HG02852 (cell line): ENCODE results near the gene BTG2.
A peak's percentile ranks its signal among the peaks of the same experiment; 100 is the strongest.
"Not testable (repeated sequence)": the region's sequence is repeated elsewhere in the genome, so short reads cannot be mapped to it uniquely, and the experiment has no call there.

Source experiments
- ATAC-seq: cut with Tn5 transposase; IDR thresholded peaks from one replicate; pipeline ENCODE4 v1.9.1; 2021; ENCODE audit warnings: mild to moderate bottlenecking, moderate library complexity; ENCODE audit not compliant: unreplicated experiment

Gene BTG2

DNA sequence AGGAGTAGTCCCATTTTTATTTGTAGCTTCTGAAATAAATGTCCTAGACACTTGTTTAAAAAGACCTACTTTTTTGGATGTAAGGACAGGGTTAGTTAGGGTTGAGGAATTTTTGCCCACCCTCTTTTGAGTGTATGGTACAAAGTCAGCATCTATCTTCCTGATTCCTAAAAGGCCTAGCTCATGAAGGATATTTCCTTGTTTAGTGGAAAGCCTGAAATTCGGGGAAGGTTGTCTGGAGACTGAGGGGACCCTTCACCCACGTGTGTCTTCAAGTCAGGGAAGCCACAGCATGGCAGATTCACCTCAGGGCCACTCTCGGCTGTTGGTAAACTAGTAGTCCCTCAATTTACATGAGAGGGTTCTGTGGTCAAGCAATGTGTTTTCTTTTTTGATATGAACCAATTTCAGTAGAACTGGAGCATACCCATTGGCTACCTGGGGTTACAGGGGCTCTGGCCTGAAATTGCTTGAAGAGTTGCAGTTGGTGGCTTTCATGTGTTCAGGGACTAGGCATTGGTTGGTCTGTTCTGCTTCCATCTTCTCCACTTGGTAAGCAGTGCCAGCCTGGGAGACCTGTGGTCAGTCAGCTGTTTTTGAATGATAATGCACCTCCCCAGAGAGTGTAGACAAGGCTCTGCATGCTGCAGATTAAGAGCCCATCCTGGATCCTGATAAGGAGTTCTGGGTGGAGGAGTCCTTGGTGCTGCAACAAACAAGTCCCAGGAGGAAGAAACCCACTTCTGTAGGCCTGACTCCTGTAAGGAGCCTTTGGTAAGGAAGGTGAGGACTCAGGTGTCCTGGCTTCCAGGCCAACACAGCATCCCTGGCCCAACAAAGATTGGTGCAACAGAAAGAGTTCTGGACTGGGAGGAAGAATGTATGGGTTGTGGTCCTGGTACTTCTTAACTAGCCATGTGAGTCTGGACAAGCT, 6.3 kb downstream of the BTG2 start:
- ATAC-seq: no peak

DNA sequence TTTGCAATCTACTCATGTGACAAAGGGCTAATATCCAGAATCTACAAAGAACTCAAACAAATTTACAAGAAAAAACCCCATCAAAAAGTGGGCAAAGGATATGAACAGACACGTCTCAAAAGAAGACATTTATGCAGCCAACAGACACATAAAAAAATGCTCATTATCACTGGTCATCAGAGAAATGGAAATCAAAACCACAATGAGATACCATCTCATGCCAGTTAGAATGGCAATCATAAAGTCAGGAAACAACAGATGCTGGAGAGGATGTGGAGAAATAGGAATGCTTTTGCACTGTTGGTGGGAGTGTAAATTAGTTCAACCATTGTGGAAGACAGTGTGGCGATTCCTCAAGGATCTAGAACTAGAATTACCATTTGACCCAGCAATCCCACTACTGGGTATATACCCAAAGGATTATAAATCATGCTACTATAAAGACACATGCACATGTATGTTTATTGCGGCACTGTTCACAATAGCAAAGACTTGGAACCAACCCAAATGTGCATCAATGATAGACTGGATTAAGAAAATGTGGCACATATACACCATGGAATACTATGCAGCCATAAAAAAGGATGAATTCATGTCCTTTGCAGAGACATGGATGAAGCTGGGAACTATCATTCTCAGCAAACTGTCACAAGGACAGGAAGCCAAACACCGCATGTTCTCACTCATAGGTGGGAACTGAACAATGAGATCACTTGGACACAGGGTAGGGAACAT, 8.9 kb downstream of the BTG2 start:
- not testable (repeated sequence) for ATAC-seq

DNA sequence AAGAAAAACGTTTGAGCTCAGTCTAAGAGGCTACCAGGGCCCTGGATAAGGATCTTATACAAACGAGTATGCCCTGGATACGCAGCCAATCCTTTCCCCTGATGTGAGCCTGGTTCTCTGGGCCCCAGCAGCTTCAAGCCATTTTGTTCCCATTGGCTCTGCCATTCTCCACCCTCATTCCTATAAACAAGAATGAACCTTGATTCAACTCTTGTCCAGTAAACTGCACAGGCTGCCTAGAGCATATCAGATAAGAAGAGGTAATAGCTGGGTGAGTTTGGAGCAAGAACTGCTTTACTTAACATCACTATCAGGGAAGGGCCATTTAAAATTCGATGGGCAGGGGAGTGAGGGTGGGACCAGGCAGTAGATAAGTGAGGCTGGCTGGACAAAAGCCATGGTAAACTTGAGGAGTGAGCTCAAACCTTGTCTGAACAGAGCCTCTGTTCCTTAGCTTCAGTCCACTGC, 11.3 kb downstream of the BTG2 start:
- ATAC-seq: no peak

DNA sequence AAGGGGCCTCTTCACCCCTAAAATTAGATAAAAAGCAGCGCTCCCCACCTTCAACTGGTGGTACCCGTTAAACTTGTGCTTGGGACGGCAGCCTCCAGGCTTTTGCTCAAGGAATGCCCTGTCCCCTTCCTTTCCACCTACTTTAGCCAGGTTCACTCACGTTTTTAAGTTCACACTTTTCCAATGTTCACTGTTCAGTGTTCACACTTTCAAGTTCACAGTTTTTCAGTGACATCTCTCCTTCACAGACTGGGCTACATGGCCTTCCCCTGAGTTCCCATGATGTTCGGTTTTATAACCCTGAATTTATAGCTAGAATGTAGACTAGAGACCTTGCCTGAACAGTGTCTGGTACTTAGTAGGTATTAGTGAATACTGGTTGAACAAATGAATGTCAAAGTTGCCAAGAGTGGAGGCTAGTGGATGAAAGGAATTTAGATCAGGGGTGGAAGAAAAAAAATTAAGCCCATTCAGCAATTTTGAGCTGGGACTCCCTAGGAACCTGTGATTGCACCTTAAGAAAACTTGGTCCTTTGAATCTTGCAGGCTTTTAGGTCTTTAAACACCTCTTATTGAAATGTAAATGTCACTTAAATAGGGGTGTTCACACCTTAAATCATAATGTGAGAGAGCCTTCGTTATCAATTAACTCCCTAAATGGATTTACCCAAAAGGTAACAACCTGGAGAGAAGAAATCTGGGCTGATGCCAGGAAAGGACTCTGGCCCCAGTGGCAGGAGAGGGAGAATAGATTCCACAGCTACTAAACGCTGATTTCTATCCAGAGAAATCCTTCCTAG, 12.3 kb downstream of the BTG2 start:
- no peak for ATAC-seq

DNA sequence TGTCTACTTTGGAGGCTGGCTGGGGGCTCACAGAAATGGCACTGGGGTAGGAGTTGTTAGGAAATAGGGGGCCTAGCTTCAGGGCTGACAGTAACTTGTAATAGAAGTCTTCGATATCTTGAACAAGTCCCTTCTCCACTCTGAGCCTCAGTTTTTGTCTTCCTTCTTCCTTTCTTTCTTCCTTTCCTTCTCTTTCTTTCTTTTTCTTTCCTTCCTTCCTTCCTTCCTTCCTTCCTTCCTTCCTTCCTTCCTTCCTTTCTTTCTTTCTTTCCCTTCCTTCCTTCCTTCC, 12.9 kb downstream of the BTG2 start:
- ATAC-seq: no peak

DNA sequence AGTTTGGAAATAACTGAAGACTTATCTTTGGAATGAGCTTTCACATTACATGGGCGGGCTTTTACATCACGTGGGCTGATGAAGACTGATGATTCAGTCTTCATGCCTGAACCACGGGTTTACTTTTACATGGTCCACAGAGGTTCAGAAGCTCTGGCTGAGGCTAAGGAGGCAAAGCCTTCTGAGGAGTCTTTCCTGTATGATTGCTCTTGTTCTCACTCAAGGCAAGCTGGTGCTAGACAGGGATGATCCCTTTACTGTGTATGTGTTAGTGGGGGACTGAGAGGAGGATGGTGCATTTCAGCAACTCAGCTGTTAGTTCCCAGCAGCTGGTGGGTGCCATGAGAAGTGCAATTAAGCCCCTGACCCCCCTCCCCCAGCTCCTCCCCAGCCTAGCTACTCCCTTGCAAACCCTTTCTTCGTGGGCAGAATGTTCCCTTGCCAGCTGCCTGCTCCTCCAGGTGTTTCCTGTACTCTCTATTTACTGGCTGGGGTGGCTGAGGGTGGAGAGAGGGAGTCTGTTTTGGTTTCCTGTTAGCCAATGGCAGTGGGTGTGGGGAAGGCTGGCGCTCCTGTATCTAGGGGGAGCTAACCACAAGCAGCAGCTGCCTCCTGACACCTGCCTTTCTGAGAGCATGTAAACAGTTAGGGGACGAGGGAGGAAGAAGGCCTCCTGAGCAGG, 15.4 kb downstream of the BTG2 start:
- ATAC-seq: peak; percentile 69

DNA sequence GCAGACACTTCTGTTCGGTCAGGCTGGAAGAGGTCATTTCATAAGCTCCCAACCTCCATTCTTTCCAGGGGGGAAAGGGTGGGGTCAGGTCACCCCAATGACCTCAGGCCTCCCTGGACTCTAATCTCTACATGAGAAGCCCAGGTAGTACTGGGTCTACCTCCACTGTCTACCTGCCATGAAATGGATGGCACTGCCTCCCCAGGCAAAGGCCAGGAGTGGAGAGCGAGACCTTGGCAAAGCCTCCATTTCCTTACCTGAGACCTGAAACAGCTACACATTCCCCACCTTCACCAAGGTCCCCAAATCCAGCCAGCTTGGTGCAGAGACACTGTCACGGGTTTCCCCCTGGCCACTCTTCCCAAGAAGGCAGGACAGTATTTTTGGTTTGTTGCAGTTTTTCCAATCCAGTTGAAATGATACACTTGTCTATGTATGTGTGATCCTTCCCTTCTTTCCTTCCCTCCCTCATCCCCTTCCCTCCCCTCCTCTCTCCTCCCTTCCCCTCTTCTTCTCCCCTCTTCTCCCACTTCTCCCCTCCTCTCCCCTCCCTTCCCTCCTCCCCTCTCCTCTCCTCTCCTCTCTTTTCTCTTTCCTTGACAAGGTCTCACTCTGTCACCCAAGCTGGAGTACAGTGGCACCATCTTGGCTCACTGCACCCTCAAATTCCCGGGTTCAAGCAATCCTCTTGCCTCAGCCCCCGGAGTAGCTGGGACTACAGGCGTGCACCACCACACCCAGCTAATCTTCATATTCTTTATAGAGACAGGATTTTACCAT, 16.1 kb downstream of the BTG2 start:
- ATAC-seq: no peak

DNA sequence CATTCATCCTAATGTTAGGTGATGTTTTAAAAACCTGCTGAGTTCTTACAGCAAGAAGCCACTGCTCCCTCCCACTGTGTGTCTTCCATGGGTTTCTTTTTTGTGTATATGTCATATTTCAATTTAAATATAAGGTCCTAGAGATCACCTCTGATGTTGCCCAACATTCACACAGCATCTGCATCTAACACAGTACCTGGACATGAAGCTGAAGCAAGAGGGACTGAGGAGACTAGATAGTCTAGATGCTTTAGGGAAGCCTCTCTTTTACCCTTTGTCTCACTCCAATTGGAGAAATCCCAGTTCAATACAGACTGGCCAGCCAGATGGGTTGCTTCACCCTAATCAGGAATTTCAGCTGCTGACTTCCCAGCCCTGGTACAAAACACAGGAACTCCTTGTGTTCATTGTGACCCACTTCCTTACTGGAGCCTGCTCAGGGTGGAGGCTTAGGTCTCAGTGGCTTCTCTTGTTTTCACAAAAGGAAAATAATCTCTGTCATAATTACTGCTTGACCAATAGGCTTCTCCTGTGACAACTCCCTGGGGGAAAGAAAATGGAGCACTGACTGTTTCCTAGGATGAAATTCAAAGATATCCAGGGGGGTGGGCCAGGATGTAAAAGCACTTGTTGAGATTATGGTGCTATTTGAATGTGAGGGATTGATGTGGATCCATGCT, 17.3 kb downstream of the BTG2 start:
- ATAC-seq: no peak

DNA sequence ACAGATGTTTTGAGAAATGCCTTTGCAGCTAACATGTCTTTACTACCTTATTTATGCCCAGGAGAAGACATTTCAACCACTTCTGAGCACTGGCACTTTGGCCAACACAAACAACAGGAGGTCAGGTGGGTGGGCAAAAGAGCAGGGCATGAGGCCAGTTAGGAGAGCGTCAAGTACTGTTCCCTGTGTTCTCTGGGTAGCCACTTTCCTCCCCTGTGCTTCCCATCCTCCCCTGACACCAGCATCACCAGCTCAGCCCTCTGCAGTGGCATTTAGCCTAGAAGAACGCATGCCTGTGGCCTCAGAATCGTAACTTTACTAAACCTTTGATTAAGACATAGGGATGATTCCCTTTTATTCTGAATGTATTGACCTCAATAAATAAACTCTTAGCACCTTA, 18.3 kb downstream of the BTG2 start:
- ATAC-seq: no peak

DNA sequence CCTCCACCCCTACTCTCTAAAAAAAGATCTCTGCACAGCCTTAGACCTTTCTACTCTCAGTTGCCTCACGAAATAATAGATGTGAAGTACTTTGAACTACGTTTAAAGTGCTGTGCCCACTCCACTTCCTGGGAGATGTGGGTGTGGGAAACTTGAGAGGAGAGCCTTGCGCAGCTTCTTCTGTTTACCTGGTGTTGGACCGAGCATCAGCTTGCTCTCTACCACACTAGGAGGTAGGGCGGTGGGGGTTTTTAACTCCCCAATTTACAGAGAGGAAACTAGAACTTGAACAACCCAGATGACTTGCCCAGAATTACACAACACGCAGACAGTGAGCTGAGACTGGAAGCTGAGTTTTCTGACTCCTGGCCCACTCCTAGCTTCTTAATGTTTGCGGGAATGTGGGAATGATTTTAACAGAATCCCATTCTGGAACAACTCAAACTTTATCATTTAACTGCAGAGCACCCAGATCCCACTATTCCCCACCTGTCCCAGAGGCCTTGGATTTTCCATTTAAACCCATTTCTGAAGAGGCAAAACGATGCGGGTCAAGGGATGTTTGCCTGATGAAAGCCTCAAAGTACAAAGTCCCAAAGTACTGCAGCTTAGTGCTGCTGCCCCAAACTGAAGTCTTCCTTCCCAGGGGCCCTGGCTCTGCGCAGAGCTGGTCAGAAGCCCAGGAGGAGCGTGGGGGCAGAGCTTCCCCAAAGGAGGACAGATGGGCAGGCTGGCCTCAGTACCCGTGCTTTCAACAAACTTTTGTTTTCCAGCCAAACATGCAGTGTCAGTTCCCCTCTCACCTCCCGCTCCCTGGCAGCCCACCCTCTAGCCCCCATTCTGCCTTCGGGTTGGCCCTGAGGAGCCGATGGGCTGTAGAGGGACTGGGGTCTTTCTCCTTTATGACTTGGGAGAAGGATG, 19.0 kb downstream of the BTG2 start:
- no peak for ATAC-seq

DNA sequence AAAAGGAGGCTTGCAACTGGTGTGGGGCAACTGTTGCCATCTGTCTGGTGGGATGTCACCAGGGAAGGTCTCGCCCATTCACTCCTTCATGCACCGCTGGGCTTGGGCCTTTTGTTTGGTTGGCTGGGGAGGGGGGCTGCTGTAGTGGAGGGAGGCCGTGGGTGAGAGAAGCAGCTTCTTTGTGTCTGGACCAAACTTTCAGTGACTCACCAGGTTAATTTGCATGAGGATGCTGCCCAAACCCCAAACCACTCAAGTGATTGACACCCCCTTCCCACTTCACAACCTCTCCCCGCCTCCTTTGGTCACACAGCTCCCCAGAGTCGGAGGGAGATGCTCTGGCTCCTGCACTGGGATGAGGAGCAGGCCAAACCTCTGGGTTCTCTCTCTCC, 19.7 kb downstream of the BTG2 start:
- ATAC-seq: peak; percentile 36

DNA sequence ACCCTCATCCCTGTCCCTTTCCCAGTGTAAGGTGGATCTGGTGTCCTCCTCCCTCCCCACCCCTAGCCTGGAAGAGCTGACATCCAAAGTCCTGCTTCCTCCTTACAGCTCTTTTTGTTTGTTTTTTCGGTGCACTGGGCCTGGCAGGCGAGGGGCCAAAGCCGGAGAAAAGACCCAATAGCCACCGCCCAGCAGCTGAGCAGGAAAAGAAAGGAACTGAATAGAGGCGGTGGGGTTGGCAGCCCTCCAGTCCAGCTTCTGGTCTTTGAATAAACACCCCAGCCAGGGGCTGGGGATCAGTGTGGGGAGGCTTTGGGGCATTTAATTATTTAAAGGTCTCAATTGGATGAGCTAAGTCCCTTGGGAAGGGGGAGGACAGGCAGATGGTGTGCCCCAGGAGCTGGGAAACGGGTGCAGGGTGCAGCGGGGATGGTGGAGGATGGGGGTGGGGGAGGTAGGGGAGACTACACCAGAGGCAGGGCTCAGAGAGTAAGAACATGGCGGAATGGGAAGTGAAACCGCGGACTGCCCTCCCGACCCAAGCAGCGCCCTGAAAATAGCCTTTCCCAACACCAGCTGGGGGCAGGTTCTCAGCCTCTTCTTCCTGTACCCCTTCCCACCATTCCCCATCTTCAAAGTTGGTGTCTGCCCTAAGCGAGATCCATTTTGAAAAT, 20.2 kb downstream of the BTG2 start:
- ATAC-seq: no peak

DNA sequence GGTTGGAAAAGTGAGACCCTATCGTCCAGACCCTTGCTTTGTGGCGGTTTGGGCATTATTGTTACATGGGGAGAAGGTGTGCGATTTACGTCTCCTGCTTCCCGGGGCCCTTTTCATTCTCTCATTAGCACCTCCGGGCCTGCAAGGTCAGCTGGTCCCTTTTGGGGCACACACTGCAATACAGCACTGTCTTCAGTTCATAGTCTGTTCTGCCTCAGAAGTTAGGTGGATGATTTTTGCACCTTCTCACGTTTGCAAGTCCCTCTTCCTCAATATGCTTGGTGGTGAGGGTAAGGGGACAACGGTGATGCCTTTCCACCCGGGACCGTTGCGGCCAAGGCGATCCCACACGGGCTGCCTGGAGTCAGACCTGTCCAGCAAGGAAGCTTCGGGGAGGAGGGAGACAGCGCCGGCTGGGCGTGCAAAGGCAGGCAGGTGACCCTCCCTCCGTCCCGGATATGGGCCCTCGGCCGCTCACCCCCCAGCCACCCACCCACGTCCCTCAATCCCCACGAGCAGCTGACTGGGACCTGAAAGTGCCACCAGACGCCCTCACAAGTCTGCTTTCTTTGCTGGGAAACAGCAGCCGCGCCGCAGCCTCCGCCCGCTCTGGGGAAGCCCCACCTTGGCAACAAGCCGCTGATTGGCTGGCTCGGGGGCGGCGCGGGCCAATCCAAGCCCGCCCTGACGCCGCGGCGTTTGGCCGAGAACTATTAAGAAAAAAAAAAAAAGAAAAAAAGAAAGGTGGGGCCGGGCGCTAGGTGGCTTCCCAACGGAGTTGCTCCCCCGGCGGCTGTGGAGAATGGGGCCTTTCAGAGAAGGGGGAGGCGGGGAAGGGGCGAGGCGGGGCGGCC, 21.7 kb downstream of the BTG2 start:
- peak; percentile 70 for ATAC-seq

DNA sequence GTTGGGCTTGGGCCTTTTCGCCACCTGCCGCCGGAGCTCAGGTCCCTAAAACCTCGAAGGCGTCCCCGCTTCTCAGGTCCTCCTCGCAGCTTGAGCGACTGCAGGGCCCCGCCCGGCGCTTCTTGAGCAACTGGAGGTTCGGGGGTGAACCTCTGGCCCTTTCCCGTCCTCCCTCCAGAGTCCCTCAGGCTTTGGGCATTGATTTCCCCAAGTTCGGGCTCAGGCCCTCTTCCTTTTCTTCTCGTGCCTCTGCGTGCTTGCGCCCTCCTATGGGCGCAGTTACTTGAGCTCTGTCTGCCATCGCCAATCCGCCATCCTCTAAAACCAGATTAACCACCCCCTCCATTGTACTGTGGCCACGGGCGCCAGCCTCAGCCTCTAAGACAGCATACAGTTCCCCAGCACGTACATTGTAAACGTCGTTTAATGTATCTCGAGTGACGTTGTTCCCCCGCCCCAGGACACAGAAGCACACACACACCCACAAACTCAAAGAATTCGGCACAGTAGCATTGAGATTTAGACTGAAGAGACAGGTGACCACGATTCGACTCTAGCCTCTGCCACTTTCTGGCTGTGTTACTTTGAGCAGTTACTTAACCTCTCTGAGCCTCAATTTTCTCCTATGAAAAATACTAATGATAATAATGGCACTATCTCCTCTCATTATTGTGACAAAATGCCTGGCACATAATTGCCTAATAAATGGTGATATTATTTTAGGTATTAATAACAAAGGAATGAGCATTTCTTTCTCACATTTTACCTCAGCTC, 22.6 kb downstream of the BTG2 start:
- ATAC-seq: peak; percentile 20

DNA sequence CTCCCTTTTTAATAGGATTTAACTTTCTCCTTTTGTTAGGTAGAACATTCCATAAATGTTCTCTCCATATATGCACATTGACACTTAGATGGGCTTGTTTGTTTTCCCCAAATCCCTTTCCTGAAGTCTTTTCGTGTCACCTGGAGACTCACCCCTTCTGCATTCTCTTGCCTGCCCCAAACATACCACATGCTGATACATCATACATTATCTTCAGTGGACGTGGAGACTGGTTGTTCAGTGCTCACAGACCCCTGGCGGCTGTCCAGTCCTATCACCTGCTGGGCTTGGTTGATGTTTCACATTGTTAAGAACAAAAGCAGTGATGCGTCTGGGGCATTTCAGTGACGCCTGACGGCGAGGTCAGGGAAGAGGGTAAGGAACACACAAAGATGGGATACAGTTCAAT, 23.4 kb downstream of the BTG2 start:
- no peak for ATAC-seq

DNA sequence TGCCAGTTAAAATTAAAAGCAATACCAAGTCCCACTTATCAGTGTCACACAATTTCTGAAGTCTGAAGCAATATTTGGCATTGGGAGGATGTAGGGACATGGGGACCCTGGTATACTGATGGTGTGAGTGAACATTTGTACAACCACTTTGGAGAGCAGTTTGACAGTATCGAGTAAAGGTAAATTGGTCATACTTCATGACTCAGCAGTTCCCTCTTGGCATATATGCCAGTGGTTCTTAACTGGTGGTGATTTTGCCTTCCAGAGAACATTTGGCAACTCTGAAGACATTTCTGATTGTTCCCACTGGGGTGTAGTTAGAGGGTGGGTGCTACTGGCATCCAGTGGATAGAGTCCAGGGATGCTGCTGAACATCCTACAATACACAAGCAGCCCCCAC, 25.9 kb downstream of the BTG2 start:
- ATAC-seq: no peak
